ENCODE data around the gene IRGC.
"Not testable (repeated sequence)": the region's sequence is repeated elsewhere in the genome, so short reads cannot be mapped to it uniquely, and the experiment has no call there.

Gene IRGC, protein sequence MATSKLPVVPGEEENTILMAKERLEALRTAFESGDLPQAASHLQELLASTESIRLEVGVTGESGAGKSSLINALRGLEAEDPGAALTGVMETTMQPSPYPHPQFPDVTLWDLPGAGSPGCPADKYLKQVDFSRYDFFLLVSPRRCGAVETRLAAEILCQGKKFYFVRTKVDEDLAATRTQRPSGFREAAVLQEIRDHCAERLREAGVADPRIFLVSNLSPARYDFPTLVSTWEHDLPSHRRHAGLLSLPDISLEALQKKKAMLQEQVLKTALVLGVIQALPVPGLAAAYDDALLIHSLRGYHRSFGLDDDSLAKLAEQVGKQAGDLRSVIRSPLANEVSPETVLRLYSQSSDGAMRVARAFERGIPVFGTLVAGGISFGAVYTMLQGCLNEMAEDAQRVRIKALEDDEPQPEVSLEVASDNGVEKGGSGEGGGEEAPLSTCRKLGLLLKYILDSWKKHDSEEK

DNA sequence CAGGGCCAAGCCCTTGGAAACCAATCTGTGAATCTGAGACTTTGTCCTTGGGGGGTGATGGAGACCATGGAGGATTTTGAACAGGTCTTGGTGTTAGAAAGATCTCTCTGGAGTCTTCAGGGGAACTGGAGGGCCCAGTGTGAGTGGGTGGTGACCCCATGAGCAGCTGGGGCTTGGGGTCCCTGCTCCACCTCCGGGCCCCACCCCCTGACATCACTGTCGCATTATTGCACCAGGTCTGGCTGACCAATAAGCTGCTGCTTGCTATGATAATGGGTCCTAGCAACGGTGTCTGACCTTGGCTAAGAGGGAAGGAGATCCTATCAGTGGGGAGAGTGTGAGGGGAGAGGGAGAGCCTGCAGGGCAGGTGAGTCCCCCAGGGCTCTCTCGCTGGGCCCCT, at the start of gene IRGC:
IRGC (plus strand) TSS at position 301 of the 400 bp plus-strand sequence. CDS start 2,483 bp downstream, outside the sequence.
- DNase-seq: no peak

- no peak for DNase-seq
Observed at GRCh38 chr19:43667126-43667875, 48.6 kb upstream of the IRGC start.

DNA sequence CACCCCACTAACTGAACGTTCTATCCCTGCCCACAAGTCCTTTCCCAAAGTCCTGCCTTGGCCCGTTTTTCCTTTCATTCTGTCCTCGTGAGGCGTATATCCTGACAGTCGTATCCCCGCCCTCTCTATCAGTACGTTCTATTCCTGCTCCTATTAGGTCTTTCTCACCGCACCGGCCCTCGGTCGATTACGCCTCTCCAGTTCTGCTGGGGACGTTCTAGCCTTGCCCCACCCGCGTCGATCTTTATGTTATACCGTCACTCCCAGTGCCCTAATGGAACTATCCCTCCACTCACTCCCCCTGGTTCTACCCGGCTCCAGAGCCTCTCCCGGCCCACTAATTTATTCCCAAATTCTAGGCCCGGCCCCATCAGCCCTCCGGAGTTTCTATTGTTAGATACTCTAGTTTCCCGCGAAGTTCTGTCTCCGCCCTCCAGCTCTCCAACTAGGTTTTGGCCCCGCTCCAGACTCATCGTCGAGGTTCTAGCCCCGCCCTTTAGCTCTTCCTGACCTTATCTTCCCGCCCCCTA, 47.9 kb upstream of the IRGC start:
- DNase-seq: no peak

DNA sequence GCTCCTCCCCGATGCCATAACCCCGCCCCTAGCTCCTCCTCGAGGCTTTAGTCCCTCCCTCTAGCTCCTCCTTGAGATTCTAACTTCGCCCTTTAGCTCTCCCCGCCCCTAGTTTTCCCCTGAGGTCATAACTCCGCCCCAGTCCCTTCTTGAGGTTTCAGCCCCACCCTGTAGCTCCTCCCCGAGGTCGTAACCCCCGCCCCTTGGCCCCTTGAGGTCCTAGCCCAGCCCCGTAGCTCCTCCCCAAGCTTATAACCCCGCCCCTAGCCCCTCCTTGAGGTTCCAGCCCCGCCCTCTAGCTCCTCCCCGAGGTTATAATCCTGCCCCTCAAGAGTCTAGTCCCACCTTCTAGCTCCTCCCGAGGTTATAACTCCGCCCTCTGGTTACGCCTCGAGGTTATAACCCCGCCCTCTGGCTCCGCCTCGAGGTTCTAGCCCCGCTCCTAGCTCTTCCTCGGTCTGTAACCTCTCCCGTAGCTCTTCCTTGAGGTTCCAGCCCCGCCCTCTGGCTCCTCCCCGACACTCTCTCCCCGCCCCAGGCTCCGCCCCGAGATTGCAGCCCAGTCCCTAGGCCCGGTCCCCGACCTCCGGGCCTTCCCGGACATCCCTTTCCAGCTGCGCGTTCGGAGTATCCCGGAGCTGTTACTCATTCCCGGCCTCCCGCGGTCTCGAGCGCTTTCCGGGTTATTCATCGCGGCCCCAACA, 47.3 kb upstream of the IRGC start:
- DNase-seq: peak; percentile 94

DNA sequence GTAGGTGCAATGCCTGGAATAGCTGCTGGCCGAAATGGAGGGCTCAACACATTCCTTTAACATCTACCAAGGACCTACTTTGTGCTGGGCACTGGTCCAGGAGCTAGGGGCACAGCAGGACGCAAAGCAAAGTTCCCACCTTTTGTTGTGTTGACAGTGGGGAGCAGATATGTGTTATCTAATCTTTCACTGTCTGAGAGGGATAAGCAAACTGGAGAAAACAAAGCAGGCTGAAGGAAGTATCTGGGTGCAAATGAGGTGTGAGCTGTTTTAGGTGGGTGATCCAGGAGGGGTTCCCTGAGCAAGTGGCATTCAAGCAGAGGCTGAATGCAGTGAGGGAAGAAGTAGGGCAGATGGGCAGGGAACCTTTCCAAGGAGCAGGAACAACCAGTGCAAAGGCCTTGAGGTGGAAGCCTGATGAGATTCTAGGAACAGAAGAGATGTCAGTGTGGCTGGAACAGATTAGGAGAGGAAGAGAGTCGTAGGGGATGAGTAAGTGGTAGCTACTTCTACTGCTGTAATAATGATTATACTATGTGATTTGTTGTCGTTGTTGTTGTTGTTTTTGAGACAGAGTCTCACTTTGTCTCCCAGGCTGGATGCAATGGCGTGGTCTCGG, 43.7 kb upstream of the IRGC start:
- DNase-seq: no peak

GRCh38 chr19:43673637-43674036, 42.2 kb upstream of the IRGC start:
- no peak for DNase-seq

DNA sequence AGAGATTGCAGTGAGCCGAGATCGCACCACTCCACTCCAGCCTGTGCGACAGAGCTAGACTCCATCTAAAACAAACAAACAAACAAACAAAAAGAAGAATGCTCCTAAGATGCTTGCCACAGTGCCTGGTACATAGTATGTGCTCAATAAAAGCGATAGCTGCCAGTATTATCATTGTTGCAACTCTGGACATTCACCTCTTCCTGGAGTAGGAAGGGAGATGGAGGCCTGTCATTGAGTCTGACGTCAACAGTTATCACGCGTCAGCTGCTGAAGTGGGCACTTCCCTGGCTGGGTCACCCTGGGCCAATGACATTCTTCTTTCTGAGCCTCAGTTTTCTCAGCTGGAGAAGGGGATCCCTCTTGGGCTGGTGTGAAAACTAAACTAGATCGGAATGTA, 41.7 kb upstream of the IRGC start:
- no peak for DNase-seq

- DNase-seq: no peak
Observed at GRCh38 chr19:43674596-43674995, 41.3 kb upstream of the IRGC start.

- DNase-seq: no peak
Observed at GRCh38 chr19:43675269-43675879, 40.5 kb upstream of the IRGC start.

- DNase-seq: no peak
Observed at GRCh38 chr19:43675906-43676305, 40.0 kb upstream of the IRGC start.

DNA sequence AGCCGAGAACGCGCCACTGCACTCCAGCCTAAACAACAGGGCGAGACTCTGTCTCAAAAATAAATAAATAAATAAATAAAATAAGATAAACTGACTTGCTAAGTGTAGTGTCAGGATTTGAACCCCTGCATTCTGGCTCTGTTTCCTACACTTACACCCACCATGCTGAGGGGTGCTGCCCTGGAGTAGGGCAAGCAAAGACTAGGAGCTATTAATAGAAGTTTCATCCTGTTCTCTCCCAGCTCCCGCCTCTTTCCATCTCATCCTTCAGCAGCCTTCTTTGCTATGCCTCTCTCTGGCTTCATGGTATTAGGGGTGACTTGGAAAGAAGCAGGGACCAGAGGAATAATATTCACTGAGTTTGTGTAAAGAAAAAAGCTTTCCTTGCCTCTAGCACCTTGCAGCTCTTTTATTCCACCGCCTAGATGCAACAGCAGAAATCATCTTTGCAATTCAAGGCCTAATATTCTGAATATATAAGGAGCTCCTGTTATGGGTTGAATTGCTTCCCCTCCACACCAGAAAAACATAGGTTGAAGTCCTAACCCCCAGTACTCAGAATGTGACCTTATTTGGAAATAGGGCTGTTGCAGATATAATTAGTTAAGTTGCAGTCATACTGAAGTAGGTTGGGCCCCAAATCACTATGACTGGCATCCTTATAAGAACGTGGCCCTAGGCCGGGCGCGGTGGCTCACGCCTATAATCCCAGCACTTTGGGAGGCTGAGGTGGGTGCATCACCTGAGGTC, 37.2 kb upstream of the IRGC start:
- DNase-seq: no peak

GRCh38 chr19:43681821-43682220, 34.1 kb upstream of the IRGC start:
- no peak for DNase-seq

DNA sequence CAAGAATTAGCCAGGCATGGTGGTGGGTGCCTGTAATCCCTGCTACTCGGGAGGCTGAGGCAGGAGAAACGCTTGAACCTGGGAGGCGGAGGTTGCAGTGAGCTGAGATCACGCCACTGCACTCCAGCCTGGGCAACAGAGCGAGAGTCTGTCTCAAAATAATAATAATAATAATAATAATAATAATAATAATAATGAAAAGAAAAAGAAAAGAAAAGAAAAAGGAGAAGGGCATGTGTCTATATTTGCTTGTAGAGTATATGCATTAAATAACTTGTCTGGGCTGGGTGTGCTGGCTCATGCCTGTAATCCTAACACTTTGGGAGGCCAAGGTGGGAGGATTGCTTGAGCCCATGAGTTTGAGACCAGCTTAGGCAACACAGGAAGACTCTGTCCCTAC, 33.6 kb upstream of the IRGC start:
- DNase-seq: not testable (repeated sequence)

DNA sequence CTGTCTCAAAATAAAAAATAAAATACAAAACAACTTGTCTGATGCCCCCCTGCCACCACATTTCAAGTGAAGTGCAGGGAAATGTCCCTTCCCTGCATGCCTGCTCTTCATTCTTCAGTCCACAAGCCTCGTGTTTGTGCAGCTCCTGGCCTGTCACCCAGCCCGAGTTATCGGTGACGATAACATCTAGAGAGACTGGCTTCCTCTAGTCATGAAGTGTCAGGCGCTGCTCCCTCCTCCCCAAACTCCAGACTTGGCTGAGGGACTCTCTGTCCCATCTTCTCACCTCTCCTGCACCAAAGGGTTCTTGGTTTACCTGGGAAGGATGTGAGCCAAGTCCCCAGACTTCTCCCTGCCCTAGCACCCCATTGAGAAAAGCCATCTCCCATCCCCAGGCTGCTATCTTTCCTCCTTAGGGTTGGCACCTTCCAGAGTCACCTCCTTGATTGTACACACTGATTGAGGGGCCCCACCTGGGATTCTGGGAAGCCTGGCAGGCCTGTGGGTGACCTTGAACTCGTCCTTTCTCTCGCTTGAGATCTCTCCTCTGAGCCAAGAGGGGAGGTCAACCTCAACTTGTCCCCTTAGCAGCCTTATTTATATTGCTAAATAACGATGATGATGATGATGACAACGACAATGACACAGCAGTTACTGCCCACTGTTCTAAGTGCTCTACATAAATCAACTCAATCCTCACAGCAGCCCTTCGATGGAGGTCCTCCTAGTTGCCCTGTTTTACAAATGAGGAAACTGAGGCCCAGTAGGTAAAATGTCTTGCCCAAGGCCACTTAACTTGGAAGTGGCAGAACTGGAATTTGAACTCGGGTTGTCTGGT, 32.8 kb upstream of the IRGC start:
- no peak for DNase-seq

- no peak for DNase-seq
Observed at GRCh38 chr19:43683905-43684304, 32.0 kb upstream of the IRGC start.

GRCh38 chr19:43684326-43684725, 31.6 kb upstream of the IRGC start:
- no peak for DNase-seq

DNA sequence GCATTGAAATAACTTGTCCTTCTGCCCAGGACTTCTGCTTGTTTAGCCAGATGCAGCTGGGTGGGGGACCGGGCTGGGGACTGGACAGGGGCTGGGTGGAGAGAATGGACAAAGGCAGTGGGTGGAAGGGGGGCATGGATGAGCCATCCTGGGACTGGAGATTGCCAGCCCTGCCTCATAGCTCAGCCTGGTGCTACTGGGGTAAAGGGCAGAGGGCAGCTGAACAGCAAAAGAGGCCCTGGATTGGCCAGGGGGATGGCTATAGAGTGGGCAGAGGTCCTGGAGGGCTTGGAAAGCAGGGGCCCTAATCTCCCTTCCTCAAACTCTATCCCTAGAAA, 28.2 kb upstream of the IRGC start:
- no peak for DNase-seq

DNA sequence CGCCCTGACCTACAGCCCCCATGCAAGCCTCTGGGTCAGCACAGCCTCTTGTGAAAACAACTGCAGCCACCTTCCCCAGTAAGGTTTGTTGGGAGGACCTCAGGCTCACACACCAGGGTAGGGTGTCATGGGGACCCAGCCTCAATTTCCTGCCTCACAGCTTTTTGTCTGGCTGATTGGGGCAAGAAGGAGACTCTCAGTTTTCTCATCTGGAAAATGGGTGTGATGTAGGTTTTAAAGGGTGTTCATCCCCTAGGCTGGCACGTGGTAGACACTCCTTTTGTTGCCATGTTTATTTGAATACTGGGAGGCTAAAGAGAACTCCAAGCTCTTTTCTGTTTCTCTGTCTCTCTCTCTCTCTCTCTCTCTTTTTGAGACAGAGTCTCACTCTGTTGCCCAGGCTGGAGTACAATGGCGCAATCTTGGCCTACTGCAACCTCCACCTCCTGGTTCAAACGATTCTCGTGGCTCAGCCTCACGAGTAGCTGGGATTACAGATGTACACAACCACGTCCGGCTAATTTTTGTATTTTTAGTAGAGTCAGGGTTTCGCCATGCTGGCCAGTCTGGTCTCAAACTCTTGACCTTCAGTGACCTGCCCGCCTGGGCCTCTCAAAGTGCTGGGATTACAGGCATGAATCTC, 27.7 kb upstream of the IRGC start:
- DNase-seq: no peak

DNA sequence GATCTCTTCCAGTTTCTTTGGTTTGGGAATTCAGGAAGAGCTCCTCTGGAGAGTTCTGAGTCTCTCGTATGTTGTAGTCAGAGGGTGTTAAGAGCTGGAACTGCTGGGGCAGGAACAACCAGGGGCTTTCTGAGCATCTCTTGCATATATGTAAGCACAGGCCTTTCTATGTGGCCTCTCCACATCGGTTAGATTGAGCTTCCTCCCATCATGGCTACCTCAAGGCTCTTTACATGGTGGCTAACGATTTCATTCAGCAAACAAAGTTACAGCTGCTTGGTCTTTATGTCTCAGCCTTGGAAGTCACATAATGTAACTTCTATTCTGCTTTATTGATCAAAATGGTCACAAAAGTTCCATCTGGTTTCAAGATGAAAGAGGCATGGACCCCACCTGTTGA, 25.4 kb upstream of the IRGC start:
- DNase-seq: no peak

- no peak for DNase-seq
Observed at GRCh38 chr19:43690890-43691289, 25.0 kb upstream of the IRGC start.

All from activated naive CD4-positive, alpha-beta T cell treated with Interleukin-2 at 50 U/mL for 16 hours (primary cell).